IMR-90 (cell line): Measurements from ENCODE around the gene HOXA3. TPM values are rescaled to one million over a fixed set of nuclear protein-coding genes. Genes with fewer than 3 reads are reported as not detected.

Experiments used
- ATAC-seq: fragments of 200-7000 bp; cut with Tn5 transposase; 2 replicates; pipeline ENCODE4 v1.9.1; 2020; ENCODE audit warnings: low read depth, mild to moderate bottlenecking, moderate library complexity
- BruUV-seq: library from RNA; stranded (reverse); fragments of 400-500 nt; replicated peaks from 2 replicates; lab custom pipeline; 2021; lab: Mats Ljungman, UMichigan
- CTCF ChIA-PET: fragments of 300-600 bp; formaldehyde crosslinking; extraction: SDS; loops from one replicate; lab custom pipeline; 2021; ENCODE audit warnings: antibody characterized with exemption; lab: Yijun Ruan, JAX
- POLR2A ChIA-PET: fragments of 300-600 bp; sonication (Branson Sonifier 250); formaldehyde crosslinking; loops from one replicate; lab custom pipeline; 2022; ENCODE audit warnings: antibody characterized with exemption; ENCODE audit not compliant: unreplicated experiment; lab: Charles Lee
- DNase-seq: peaks from one replicate; pipeline ENCODE4 v3.0.0; 2013
- H2AFZ ChIP-seq: replicated peaks from 2 replicates; pipeline ENCODE3; 2013; ENCODE audit warnings: low read length, mild to moderate bottlenecking; ENCODE audit not compliant: poor library complexity
- H2AK5ac ChIP-seq: 2 replicates; pipeline ENCODE4 v1.6.1; 2013; ENCODE audit warnings: low read depth, low read length, inconsistent platforms
- H2AK9ac ChIP-seq: replicated peaks from 2 replicates; pipeline ENCODE3; 2013; ENCODE audit warnings: mild to moderate bottlenecking, low read depth, low read length, moderate library complexity; ENCODE audit not compliant: poor library complexity
- H2BK120ac ChIP-seq: 2 replicates; pipeline ENCODE4 v1.6.1; 2013; ENCODE audit warnings: low read depth, low read length, inconsistent platforms
- H2BK15ac ChIP-seq: 3 replicates; pipeline ENCODE4 v1.6.1; 2013; ENCODE audit warnings: low read depth, low read length, inconsistent platforms
- H2BK20ac ChIP-seq: 2 replicates; pipeline ENCODE4 v1.6.1; 2013; ENCODE audit warnings: low read depth, mild to moderate bottlenecking, inconsistent platforms, low read length, moderate library complexity
- H2BK5ac ChIP-seq: 2 replicates; pipeline ENCODE4 v1.6.1; 2013; ENCODE audit warnings: mild to moderate bottlenecking, low read depth, low read length, inconsistent platforms; ENCODE audit not compliant: poor library complexity, severe bottlenecking
- H3K14ac ChIP-seq: replicated peaks from 2 replicates; pipeline ENCODE4 v1.6.1; 2013; ENCODE audit warnings: low read depth, low read length, inconsistent platforms
- H3K18ac ChIP-seq: 2 replicates; pipeline ENCODE4 v1.6.1; 2013; ENCODE audit warnings: low read depth, low read length, control low read depth
- H3K23ac ChIP-seq: 2 replicates; pipeline ENCODE4 v1.6.1; 2013; ENCODE audit warnings: low read depth, low read length, inconsistent platforms
- H3K27ac ChIP-seq: 2 replicates; pipeline ENCODE4 v1.5.1; 2013; ENCODE audit warnings: mild to moderate bottlenecking, control low read depth, low read length; ENCODE audit not compliant: insufficient read depth
- H3K27me3 ChIP-seq: 2 replicates; pipeline ENCODE4 v1.6.1; 2013; ENCODE audit warnings: low read length; ENCODE audit not compliant: control insufficient read depth, insufficient read depth
- H3K36me3 ChIP-seq: 2 replicates; pipeline ENCODE4 v1.6.1; 2013; ENCODE audit warnings: low read length, mixed read lengths; ENCODE audit not compliant: control insufficient read depth, insufficient read depth
- H3K4ac ChIP-seq: 2 replicates; pipeline ENCODE4 v1.6.1; 2013; ENCODE audit warnings: low read depth, low read length, inconsistent platforms
- H3K4me1 ChIP-seq: 2 replicates; pipeline ENCODE4 v1.6.1; 2013; ENCODE audit warnings: low read length, mixed read lengths; ENCODE audit not compliant: control insufficient read depth, insufficient read depth
- H3K4me2 ChIP-seq: 2 replicates; pipeline ENCODE4 v1.6.1; 2013; ENCODE audit warnings: low read depth, mild to moderate bottlenecking, control low read depth, low read length, moderate library complexity
- H3K4me3 ChIP-seq: 2 replicates; pipeline ENCODE4 v1.5.1; 2013; ENCODE audit warnings: low read depth, mild to moderate bottlenecking, control low read depth, low read length, moderate library complexity; ENCODE audit not compliant: insufficient read depth
- H3K56ac ChIP-seq: 2 replicates; pipeline ENCODE4 v1.6.1; 2013; ENCODE audit warnings: low read length, inconsistent platforms; ENCODE audit not compliant: insufficient read depth; ENCODE audit errors: extremely low read depth
- H3K79me1 ChIP-seq, 2 experiments: 2 replicates each; pipeline ENCODE4 v1.6.1; 2013; ENCODE audit warnings: low read length in 2 of 2, inconsistent platforms in 1 of 2, low read depth in 1 of 2
- H3K9ac ChIP-seq: 2 replicates; pipeline ENCODE4 v1.6.1; 2013; ENCODE audit warnings: low read depth, low read length, control low read depth
- H3K9me1 ChIP-seq: 2 replicates; pipeline ENCODE4 v1.6.1; 2013; ENCODE audit warnings: low read length, inconsistent platforms; ENCODE audit not compliant: insufficient read depth
- H3K9me3 ChIP-seq: 2 replicates; pipeline ENCODE4 v1.6.1; 2013; ENCODE audit warnings: low read length; ENCODE audit not compliant: control insufficient read depth, insufficient read depth
- H4K20me1 ChIP-seq: 2 replicates; pipeline ENCODE4 v1.6.1; 2013; ENCODE audit warnings: low read length, inconsistent platforms; ENCODE audit not compliant: insufficient read depth
- H4K5ac ChIP-seq: 2 replicates; pipeline ENCODE4 v1.6.1; 2013; ENCODE audit warnings: mild to moderate bottlenecking, low read depth, low read length, control low read depth
- H4K8ac ChIP-seq, 2 experiments: 2 replicates each; pipeline ENCODE4 v1.6.1; 2013; ENCODE audit warnings: low read depth in 2 of 2, low read length in 2 of 2, control low read depth in 1 of 2, inconsistent platforms in 1 of 2
- H4K91ac ChIP-seq: 2 replicates; pipeline ENCODE4 v1.6.1; 2013; ENCODE audit warnings: low read depth, low read length, inconsistent platforms; ENCODE audit not compliant: insufficient read depth
- ELK1 ChIP-seq: fragments of 150-350 bp; IDR thresholded peaks from 2 replicates; pipeline ENCODE4 v1.6.1; 2016; ENCODE audit warnings: low read depth, mild to moderate bottlenecking, low read length, moderate library complexity, borderline replicate concordance
- MAZ ChIP-seq: IDR thresholded peaks from 2 replicates; pipeline ENCODE4 v1.6.1; 2012; ENCODE audit warnings: low read depth, mild to moderate bottlenecking, low read length, improper control_type of control experiment, moderate library complexity, borderline replicate concordance
- MXI1 ChIP-seq: IDR thresholded peaks from 2 replicates; pipeline ENCODE4 v1.6.1; 2012; ENCODE audit warnings: low read depth, mild to moderate bottlenecking, low read length, moderate library complexity, borderline replicate concordance
- NFE2L2 ChIP-seq: fragments of 150-350 bp; IDR thresholded peaks from 2 replicates; pipeline ENCODE4 v1.6.1; 2016; ENCODE audit warnings: low read depth, mild to moderate bottlenecking, low read length
- POLR2A ChIP-seq: IDR thresholded peaks from 2 replicates; pipeline ENCODE4 v1.6.1; 2012; ENCODE audit warnings: mild to moderate bottlenecking, low read depth, low read length
- RCOR1 ChIP-seq: IDR thresholded peaks from 2 replicates; pipeline ENCODE4 v1.6.1; 2012; ENCODE audit warnings: mild to moderate bottlenecking, low read length, improper control_type of control experiment; ENCODE audit not compliant: insufficient replicate concordance
- RFX5 ChIP-seq: IDR thresholded peaks from 2 replicates; pipeline ENCODE4 v1.8.0; 2012; ENCODE audit warnings: low read depth, mild to moderate bottlenecking, low read length, moderate library complexity
- WGBS, 2 experiments: methylation state at CpG; one replicate each; pipeline versions ENCODE4 v1.1.5 to v1.1.7; 2013; ENCODE audit warnings: missing lambda C conversion rate in 2 of 2; ENCODE audit not compliant: insufficient read length in 1 of 2; ENCODE audit errors: extremely low coverage in 2 of 2; 5-methylcytosine and 5-hydroxymethylcytosine counted together
- dilution Hi-C: fragments of 300-500 bp; cut with HindIII; formaldehyde crosslinking; loops from one replicate; pipeline ENCODE4 v1.14.3; 2018; ENCODE audit warnings: low sequenced_read_pairs; ENCODE audit not compliant: unreplicated experiment
- in situ Hi-C: fragments of 300-500 bp; cut with MboI; formaldehyde crosslinking; loops from 3 replicates; pipeline ENCODE4 v1.14.3; 2019; ENCODE audit warnings: low sequenced_read_pairs, inconsistent platforms, mixed read lengths
- intact Hi-C: fragments of 100-400 bp; cut with micrococcal nuclease; formaldehyde crosslinking; loops from 2 replicates; pipeline ENCODE4 v1.10.0; 2022
- polyA plus RNA-seq, 3 experiments: library from polyadenylated mRNA; depleted of rRNA; stranded (reverse); fragments of >200 nt; gene quantifications; 2 replicates each; pipeline ENCODE4 v1.2.3, GENCODE V29; 2012; ENCODE audit warnings: low replicate concordance in 1 of 3
- total RNA-seq: library from RNA; depleted of rRNA; stranded (reverse); fragments of >200 nt; gene quantifications from 2 replicates; pipeline ENCODE4 v1.2.3, GENCODE V29; 2012

Gene HOXA3
- total and polyA plus RNA-seq, 2 of the 4 experiments (the other 2 are of a cell fraction) = 0.90 to 5.4 TPM

GRCh38 chr7:27188386-27189294 lies 36.3 kb upstream of the HOXA3 start:
- Histone ChIP-seq H4K91ac (no peak overlapping the region), H2BK120ac (no peak overlapping the region), H4K8ac (no peak overlapping the region), H4K20me1 (peaks cover 18% of the 10 kb centered on the region; the same call in 1 of the 2 replicates), H3K4me3 (no peak overlapping the region), H3K27me3 (peaks cover 97% of the 10 kb centered on the region), H3K27ac (no peak overlapping the region), H4K5ac (no peak overlapping the region), H3K9me3 (peaks cover 16% of the 10 kb centered on the region; the same call in 1 of the 2 replicates), H3K79me1 (no peaks in the 10 kb centered on the region), H3K56ac (no peak overlapping the region), H3K9me1 (no peaks in the 10 kb centered on the region), H3K4me1 (peaks cover 3% of the 10 kb centered on the region; the same call in 1 of the 2 replicates), H3K23ac (no peak overlapping the region), H3K9ac (no peak overlapping the region), H3K4me2 (0 out of 2 replicates have a peak overlapping the region, but pooled peaks have one; percentile 4), H3K18ac (no peak overlapping the region), H2BK5ac (no peak overlapping the region), H2AK5ac (no peak overlapping the region), H2BK15ac (no peak overlapping the region), H2AFZ (no peak overlapping the region), H3K14ac (no peak overlapping the region), H3K36me3 (no peaks in the 10 kb centered on the region), H3K4ac (no peak overlapping the region), H2AK9ac (no peak overlapping the region), H2BK20ac (no peak overlapping the region)
- ChIA-PET POLR2A (no interaction called here), CTCF (interaction anchor here (1.1 kb wide), 1 partner anchor 9 kb away, joined by 3 read pairs; no protein-coding TSS in a partner anchor)
- no TSS peak for BruUV-seq
- 11% methylated on average over 19 of the region's 49 CpGs; no CpG with 5 or more reads in 1 of the 2 experiments for WGBS, 2 experiments
- ATAC-seq (no peak), DNase-seq (no peak)
- in situ Hi-C loops = no loop called here
- dilution Hi-C loops = no loop called here
- no peak for TF ChIP-seq MXI1
- TF ChIP-seq MAZ = no peak
- TF ChIP-seq RFX5 = no peak
- TF ChIP-seq NFE2L2 = no peak
- TF ChIP-seq POLR2A = no peak
- no peak for TF ChIP-seq RCOR1
- TF ChIP-seq ELK1 = no peak
- intact Hi-C loops = no loop called here
